Activated T-cell treated with anti-CD3 and anti-CD28 coated beads for 24 hours (primary cell): ENCODE measurements around the gene SPAG5.

Source experiments
- DNase-seq: peaks from one replicate; pipeline ENCODE4 v3.0.0-alpha.2; 2020; ENCODE audit warnings: low read depth

The SPAG5 gene

DNA sequence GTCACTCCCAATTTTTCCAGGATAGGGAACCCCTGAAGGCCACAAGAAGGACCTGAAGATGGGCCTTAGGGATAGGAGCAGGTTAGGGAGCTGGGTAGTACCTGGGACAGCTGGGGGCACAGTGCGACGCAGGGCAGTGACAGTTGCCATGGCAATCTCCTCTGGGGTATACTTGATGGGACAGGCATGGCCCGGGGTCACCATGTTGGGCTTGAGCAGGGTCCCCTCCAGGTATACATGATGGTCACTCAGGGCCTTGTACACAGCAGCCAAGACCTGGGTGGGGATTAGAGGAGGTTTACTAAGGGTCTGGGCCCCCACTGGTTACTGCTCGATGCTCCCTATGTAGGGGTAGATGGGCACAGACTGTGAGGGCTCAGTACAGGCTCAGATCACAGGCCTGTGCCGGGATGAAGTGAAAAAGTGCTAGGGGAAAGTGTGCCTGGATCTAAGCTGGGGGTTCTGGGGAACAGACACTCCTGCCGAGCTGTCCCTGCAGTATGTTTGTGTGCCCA is 24.8 kb downstream of the SPAG5 start:
- no peak for DNase-seq

DNA sequence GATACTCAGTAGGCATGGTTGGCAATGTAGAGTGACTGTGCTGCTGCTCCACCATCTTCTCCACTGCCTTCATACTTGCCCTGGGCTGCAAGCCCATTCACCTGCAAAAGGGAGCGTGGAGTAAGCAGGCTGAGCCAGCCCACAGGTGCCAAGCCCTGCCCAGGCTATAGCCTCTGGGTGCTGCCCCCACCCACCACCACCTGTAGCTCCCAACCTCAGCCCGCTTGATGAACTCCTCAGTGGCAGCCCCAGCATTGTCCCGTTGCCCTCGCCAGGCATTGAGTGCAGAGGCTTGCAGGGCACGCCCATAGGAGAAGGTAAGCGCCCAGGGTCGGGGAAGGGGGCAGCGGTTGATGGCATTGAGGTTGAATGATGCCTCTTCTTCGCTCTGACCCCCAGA is 25.3 kb downstream of the SPAG5 start:
- no peak for DNase-seq

DNA sequence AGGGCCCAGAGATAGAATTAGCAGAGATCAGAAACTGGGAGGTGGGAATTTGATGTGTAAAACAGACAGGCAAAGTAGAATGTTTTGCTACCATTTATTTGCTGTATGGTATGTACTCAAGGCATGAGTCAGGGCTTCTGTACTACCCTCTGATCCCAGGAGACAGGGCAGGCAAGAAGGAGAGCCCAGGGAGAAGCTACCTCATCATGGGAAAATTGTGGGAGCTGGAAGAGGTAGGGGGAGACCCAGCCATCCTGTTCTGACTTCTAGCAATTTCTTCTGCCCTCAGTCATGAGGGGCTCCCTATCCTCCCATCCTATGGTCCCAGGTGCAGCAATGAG is 25.8 kb downstream of the SPAG5 start:
- no peak for DNase-seq

DNA sequence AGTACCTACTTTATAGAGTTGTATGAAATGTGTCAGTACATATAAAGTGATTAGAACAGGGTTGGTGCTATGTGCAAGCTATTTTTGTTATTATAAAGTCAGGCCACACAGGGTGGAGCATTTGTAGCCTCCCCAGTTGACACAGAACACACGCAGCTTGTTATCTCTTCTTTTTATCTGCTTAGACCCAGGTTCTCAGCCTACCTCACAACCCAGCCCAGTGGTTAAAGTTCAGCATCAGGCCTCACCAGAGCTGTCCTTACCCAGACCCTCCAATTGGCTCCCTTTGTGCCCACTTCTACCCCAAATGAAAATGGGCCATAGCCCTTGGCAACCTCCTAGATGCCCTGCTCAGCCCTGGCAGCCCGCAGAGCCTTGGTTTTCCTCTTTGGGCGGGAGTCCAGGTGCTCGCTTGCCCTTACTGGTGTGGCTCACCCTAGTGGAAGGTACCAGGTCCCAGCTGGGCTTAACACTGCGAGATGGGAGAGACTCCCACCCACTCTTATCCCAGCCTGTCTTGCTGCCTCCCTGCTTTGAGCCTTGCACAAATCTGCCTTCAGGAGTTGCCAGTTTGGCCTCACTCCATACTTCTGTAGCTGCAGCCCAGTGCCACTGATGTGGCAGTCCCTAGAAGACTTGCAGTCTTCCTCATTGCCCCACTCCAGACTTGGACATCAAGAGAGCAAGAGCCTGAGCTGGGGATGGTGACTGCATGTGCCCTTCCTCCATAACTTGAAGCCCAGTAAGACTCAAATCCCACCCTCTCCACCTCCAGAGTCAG is 26.4 kb downstream of the SPAG5 start:
- DNase-seq, result no peak

DNA sequence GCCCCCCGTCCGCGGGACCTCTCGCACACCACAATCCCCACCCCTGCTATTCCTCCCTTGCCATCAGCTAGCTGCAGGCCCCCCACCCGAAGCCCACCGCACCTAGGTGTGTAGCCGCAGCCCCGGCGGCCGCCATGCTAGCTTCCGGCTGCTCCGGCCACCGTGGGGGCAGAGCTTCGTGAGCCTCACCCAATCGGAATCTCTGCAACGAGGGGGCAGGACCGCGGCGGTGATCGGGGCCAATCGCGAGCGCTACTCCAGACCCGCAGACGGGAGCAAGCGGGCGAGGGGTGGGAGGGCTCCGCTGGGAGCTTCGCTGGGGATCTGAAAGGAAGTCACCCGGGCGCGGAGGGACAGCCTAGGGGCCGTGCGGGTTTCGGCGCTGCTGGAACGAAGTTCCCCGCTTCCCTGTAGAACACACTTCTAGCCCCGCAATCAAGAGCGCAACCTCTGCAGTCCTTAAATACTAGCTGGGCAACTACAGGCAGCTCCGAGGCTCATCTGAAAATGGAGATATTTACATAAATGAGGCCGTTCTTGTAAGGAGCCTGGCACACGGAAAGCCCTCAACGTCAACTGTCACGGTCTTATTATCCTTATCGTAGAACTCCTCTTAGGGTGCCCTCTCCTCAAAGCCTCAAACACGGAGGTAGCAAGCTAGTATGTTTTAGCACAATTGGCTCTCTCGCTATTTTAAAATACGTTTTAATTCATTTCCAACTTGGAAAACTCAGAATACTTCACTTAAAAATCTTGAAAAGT is 27.3 kb downstream of the SPAG5 start, which contains the start of gene PIGS:
TSS of gene PIGS (minus strand) at position 164 of the 762 bp plus-strand sequence. CDS start at position 136, 28 bp downstream.
- DNase-seq, result peak; percentile 91

DNA sequence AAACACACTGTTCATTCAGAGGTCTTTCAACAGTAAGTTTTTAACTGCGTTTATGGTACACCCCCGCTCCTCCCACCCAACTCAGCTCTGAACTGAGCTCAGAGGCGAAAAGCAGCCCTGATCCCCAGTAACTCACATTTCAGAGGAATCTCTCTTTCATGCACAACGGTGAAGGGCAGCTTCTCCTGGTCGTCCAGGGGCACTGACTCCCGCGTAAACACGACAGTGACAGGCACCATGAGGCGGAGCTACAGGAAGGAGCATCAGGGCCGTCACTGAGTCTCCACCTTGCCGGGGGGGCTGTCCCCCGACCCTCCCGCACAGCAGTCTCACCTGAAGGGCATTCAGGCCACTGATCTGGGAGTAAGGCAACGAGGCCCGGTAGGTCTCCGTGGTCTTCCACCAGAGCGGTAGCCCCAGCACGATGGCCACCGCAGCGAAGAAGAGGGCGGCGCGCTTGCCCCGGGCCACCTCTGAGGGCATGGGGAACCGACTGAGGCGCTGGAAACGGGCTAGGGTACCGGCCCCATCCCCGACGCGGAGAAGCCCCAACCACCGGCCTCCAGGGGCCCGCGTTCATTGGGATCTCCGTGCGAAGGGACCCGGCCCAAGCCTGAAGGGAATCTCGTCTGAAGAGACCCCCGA is 28.0 kb downstream of the SPAG5 start:
- DNase-seq, result peak; percentile 48

DNA sequence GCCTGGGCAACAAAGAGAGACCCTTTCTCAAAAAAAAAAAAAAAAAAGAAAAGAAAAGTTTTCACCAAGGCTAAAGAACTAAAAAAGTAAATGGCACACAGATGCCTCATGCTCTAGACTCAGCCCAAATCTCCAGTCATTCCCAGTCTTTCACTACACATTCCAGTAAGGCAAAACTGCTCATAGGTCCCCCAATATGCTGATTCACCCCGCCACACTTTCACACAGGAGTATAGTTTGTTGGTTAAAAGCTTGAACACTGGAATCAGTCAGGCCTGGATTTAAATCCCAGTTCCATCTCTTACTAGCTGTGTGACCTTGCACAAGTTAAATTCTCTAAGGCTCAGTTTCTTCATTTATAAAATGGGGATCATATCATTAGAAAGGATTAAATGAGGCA is 29.4 kb downstream of the SPAG5 start:
- no peak for DNase-seq

DNA sequence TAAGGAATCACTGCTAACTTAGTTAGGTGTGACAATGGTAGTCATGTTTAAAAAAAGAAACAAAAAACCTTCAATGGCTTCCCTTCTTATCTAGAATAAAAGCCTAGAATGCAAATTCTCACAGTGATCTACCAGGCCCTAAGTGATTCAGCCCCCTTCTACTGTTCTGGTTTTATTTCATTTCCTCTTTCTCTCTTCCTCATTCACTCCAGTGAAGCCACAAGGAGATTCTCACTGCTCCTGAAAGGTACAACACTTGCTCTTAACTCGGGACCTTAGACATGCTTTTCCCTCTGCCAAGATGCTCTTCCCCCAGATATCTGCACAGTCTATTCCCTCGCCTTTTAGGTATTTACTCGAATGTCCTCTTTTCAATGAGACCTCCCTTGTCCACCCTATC is 31.2 kb downstream of the SPAG5 start:
- no peak for DNase-seq

DNA sequence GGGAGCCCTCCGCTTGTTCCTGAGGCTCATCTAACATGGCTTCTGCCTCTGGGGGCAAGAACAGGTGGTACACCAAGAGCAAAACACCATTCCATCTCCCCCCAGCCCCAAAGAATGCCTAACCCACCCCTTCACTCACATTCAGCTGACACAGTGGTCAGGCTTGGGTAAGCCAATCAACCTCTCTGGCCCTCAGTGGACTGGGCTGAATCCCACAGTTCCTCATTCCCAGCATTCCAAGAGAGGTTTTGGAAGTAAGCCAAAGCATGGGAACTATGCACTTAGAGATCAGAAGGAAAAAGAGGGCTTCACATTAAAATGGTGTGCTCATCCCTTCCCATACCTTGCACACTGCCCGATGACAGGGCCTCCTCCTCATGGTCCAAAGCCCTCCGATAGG is 35.4 kb downstream of the SPAG5 start:
- DNase-seq, result no peak

DNA sequence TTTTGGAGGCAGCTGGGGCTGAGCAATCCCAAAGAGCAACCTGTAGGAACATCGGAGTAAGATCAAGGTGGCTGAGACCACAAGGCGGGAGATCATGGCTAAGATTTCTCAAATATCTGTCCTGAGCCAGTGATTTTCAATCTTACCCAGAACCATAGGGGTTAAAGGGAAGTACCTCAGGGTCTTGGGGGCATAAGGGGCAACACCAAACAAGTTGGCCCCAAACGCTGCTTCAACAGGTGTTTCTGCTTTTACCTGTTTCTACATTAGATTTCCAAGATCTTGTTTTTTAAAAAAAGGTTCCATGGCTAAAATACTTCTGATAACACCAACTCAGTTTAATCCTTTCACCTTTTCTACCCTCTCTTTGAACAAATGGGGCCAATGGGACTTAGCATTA is 43.8 kb downstream of the SPAG5 start:
- DNase-seq, result no peak

DNA sequence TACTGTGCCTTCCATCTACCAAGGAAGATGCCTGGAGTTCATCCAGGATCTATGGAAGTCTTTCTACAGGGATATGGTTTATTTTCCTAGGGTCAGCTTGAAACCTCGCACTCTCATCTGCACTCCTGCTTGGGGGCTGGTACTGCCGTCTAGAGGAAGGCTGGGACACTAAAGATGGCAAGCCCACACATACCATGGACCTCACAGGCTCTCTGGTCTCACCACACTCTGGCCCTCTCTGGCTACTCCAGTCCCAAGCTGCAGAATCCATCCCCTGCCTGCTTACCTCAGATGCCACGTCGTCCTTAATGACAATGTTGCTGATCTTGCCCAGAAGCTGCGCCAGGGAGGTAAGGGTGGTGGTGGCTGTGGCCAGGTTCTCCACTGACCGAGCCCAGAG is 44.3 kb downstream of the SPAG5 start:
- no peak for DNase-seq

DNA sequence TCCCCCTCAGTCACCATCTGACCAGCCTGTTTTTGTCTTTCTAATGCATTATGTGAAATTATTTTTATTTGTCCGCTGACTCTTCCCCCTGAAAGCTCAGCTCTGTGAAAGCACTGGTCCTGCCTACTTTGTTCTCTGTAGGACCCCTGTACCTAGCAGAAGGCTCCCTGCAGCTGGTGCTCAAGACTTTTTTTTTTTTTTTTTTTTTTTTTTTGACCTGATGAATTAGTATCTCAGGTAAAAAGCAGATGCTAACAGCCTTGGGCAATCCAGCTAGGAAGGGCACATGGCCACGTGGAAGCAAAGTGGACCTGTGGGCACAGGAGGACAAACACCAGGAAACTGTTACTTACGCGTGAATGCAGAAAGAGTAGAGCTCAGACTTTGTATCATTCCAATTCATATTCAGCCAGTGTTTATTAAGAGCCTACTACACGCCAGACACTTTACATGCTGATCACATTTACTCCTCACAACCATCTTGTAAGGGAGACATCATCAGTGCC is 45.8 kb downstream of the SPAG5 start:
- no peak for DNase-seq

DNA sequence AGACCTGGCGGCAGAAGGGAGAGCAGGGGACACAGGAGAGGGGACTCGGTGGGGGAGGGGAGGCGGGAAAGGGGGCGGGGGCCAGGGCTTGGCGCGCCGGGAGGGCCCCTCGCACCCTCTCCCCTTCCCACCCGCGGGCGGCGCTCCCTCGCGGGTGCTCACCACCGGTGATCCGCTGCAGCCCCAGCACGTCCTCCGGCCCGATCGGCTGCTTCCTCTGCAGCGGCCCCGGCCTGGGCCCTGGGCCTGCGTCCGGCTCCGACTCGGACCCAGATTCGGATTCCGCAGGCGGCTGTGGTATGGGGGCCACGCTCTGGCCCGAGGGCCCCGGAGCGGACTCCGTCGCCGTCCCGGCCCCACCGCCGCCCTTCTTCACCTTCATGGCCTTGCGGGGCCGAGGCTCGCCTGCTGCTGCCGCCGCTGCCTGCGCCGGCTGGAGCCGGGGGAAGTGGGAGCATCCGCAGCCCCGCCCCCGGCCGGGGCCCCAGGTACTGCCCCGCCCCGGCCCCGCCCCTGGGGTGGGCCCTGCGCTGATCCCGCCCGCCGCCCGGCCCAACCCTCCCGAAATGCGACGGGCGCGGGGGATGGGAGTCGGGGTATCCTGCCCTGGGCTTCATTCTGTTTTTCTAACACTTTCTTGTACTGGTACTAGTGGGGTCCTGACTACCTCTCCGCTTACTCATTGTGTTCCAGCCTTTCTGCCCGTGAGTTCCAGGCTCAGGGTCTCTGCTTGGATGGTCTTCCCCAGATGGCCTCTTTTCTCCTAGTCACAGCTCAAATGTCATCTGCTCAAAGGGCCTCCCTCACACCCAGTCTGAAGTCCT is 46.4 kb downstream of the SPAG5 start, which contains the start of gene UNC119:
TSS of gene UNC119 (minus strand) at position 449 of the 824 bp plus-strand sequence. CDS start at position 382, 67 bp downstream.
- DNase-seq, result peak; percentile 71

DNA sequence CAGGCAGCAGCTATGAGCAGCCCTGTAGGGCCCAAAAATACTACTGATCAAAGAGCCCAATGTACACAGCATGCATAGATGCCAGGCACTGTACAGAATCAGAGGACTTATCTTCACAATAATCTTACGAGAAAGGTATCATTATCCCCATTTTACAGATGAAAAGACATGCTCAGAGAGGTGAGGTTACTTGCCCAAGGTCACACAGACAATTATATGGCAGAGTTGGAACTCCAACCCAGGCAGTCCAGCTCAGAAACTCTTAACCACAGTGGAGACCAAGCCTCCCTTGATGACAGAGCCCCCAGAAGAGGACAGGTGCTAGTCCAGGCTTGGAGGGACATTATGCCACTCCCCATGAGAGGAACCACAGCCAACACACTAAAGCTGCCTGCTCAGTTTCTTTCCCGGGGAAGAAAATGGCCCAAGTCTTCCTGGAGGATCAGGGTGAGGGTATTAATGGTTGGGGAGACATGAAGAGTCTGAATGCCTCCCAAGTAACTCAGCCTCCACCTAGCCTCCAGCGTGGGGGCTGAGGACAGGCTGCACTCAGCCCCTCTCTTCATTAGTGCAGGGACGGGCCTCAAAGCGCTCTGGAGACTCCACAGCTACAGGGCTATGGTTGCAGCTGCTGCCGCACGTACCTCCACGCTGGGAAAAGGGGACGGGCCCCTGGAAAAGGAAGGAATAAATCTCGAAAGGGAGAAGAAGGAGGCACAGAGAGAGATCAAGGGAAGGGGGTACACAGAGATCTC is 47.2 kb downstream of the SPAG5 start:
- no peak for DNase-seq

DNA sequence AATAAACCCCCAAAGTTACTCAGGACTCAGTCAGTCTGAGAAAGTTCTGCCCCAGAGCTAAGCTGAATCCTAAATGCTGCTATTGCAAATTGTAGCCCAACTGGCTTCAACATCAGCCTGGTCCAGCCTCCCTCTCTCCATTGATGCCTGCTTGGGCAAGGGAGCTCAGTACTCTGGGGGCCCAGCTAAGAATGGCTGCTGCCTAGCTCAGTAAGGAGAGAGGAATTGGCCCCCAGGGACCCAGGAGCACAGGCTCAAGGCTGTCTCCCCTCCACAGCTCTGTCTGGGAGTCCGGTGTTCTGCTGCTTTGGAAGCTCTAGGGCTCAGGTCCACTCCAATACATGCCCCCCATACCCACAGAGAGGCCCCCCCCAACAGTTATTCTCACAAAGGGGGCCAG is 48.0 kb downstream of the SPAG5 start:
- no peak for DNase-seq

DNA sequence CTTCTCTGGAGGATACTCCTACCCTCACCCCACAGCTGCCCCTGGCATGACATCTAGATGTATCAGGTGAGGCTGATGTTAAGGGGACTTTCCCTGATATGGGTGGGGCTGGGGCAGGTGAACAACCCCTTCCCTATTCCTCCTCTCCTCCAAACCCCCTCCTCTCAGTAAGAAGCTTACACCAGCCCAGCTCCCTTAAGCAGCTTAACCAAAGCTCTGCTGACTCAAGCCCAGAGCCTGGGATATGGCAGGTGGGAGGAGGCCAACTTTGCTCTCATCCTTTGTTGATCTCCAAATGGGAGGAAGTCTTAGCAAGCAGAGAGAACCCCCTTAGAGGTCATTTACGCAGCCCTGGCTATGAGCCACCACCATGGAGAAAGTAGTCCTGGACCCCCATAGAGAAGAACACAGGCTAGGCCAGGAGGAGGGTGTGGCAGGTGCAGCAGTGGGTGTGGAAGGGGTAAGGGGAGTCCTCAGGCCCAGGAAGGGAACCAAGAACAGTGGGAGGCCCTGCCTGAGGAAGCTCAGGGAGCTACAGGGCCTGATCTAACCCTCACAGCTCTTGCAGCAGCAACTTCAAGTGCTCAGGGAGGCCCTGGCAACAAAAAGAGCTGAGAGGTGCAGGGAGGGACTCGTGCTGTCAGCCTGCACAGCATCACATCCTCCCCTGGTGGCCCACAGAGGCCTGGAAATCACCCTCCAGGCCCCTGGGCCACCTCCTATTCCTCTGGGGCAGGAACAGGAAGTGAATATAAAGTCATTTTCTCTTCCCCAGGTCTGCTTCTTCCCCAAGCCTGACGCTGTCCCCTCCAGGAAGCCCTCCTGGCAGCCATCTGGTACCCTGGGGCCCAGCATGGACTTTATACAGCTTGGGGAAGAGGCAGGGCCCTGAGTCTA is 49.3 kb downstream of the SPAG5 start:
- DNase-seq, result peak; percentile 30

DNA sequence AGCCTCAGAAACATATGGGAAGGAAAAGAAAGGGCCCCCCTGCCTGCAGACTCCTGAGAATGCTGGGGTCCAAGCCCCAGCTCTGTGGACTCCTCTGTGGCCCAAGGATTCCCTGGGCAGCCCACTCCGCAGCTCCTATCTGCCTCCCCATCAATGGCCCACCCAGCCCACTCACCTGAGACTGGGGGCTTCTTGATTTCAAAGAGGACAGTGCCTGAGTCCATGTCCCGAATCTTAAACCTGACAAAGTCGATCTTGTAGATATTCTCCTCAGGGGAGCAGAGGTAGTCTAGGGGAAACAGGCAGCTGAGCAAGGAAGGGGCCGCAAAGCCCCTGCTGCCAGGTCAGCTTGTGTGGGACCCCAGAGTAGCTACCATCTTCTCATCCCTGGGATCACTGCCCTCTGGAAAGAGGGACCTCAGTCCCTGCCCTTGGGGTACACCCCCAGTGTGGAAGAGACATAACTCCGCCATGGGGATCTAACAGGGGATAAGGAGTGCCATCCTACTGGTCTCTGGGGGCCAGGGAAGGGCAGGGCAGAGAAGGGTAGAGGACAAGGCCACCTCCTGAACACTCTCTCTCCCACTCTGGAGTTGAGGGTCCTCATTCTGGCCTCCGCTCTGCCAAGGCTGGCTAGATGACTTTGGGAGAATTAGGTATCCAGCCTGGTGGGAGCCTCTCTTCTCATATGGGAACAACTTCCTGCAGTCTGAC is 50.3 kb downstream of the SPAG5 start:
- DNase-seq, result no peak

DNA sequence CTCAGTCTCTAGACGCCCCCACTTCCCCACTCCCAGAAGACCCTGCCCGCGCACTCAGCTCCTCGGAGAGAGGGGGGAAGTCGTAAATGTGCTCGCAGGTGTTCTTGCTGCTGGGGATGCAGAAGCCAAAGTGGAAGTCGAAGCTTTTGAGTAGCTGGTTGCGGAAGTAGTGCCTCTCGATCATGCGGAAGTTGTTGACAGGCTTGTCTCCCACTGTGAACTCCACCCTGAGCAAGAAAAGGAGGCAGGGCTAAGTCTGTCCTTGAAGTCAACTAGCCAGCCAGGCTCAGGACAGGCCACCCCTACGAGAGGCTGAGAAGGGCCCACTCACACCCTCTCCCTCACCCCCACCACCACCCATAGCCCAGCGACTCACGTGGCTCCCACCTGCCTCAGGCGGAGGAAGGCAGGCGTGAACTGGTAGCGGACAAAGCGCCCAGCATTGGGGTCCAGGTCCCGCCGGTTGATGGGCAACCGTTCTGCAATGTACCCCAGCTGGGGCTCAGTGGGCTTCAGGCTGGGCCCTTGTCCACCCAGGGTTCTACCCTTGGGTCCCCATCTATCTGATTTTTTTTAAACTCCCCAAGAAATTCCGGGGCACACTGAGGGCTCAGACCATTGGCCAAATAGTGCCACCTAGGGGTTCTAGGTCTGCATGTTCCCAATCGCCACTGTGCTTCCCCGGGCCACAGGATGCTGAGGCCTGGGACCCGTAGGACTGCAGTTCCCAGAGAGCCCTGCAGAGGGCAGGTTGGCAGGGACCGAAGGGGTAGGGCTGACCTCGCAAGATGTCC is 51.0 kb downstream of the SPAG5 start:
- peak; percentile 51 for DNase-seq
